K562 (cell line): ENCODE measurements around the gene MTMR3. TPM values are rescaled to one million over a fixed set of nuclear protein-coding genes. Genes with fewer than 3 reads are reported as not detected.

Source experiments
- ATAC-seq: fragments of 200-7000 bp; cut with Tn5 transposase; 3 replicates; pipeline ENCODE4 v1.9.1; 2020; ENCODE audit warnings: moderate library complexity
- BruUV-seq: library from RNA; stranded (reverse); fragments of 400-500 nt; replicated peaks from 2 replicates; lab custom pipeline; 2021; lab: Mats Ljungman, UMichigan
- CTCF ChIA-PET: fragments of 300-600 bp; formaldehyde crosslinking; extraction: SDS; loops from one replicate; lab custom pipeline; 2021; ENCODE audit warnings: low intra/inter-chr PET ratio; lab: Yijun Ruan, JAX
- POLR2A ChIA-PET: fragments of 300-600, 350-650 bp; sonication (Branson Sonifier 250); formaldehyde crosslinking; extraction: SDS; loops from one replicate; lab custom pipeline; 2021; ENCODE audit warnings: antibody characterized with exemption, inconsistent platforms; lab: Yijun Ruan, JAX
- DNase-seq, 4 experiments: peaks; one replicate each; pipeline versions ENCODE4 v3.0.0 to v3.0.0-alpha.2; 2011 to 2018; ENCODE audit warnings: low spot score in 3 of 4, mixed read lengths in 3 of 4; ENCODE audit errors: extremely low read depth in 1 of 4
- FAIRE-seq: peaks from 2 replicates; lab custom pipeline; 2011; peaks lifted over from hg19 to GRCh38; lab: Jason Lieb, UNC
- H2AFZ ChIP-seq: 2 replicates; pipeline ENCODE4 v1.6.0; 2011; ENCODE audit warnings: low read depth, low read length, control low read depth, inconsistent platforms
- H3K27ac ChIP-seq: fragments of 200-600 bp; 3 replicates; pipeline ENCODE4 v1.8.0; 2011; ENCODE audit warnings: low read depth, mild to moderate bottlenecking, control low read depth, inconsistent platforms, low read length, moderate library complexity, mixed read lengths; ENCODE audit errors: extremely low read depth
- H3K27me3 ChIP-seq, 2 experiments: fragments of 300-600 bp in 1 of 2; 2 replicates in 1 of 2; 3 replicates in 1 of 2; pipeline versions ENCODE4 v1.6.0 to v1.8.0; 2011; ENCODE audit warnings: inconsistent platforms in 2 of 2, low read length in 2 of 2, mild to moderate bottlenecking in 1 of 2, mixed read lengths in 1 of 2, moderate library complexity in 1 of 2; ENCODE audit not compliant: control insufficient read depth in 2 of 2, insufficient read depth in 2 of 2
- H3K36me3 ChIP-seq: fragments of 300-600 bp; 3 replicates; pipeline ENCODE4 v1.8.0; 2011; ENCODE audit warnings: mild to moderate bottlenecking, low read length, inconsistent platforms; ENCODE audit not compliant: control insufficient read depth, insufficient read depth
- H3K4me1 ChIP-seq, 2 experiments: fragments of 200-600 bp in 1 of 2; replicated peaks in 1 of 2; 2 replicates in 1 of 2; 3 replicates in 1 of 2; pipeline versions ENCODE4 v1.5.1 to v1.8.0; 2011; ENCODE audit warnings: inconsistent platforms in 2 of 2, low read length in 2 of 2, mild to moderate bottlenecking in 1 of 2, mixed read lengths in 1 of 2, moderate library complexity in 1 of 2; ENCODE audit not compliant: control insufficient read depth in 2 of 2, insufficient read depth in 2 of 2
- H3K4me2 ChIP-seq: 2 replicates; pipeline ENCODE4 v1.6.1; 2011; ENCODE audit warnings: low read length, control low read depth, inconsistent platforms, mixed read lengths; ENCODE audit not compliant: insufficient read depth
- H3K4me3 ChIP-seq: fragments of 200-600 bp; sonication (generic), shearing (Covaris generic); 2 replicates; pipeline ENCODE4 v1.5.1; 2016; ENCODE audit warnings: control low read depth, inconsistent platforms
- H3K79me2 ChIP-seq: fragments of 200-600 bp; 3 replicates; pipeline ENCODE4 v1.8.0; 2011; ENCODE audit warnings: low read length, inconsistent platforms; ENCODE audit not compliant: control insufficient read depth, insufficient read depth
- H3K9ac ChIP-seq, 2 experiments: 2 replicates each; pipeline versions ENCODE4 v1.6.0 to v1.6.1; 2011; ENCODE audit warnings: low read depth in 2 of 2, low read length in 2 of 2, control low read depth in 1 of 2, inconsistent platforms in 1 of 2, mild to moderate bottlenecking in 1 of 2, mixed read lengths in 1 of 2; ENCODE audit not compliant: insufficient read depth in 1 of 2
- H3K9me1 ChIP-seq: one replicate; pipeline ENCODE4 v1.6.0; 2011; ENCODE audit warnings: inconsistent platforms, mild to moderate bottlenecking, low read length, moderate library complexity; ENCODE audit not compliant: control insufficient read depth, insufficient read depth
- H3K9me3 ChIP-seq: replicated peaks from 2 replicates; pipeline ENCODE4 v1.5.1; 2011; ENCODE audit warnings: low read depth, low read length, inconsistent platforms; ENCODE audit not compliant: control insufficient read depth, insufficient read depth
- H4K20me1 ChIP-seq: replicated peaks from 2 replicates; pipeline ENCODE4 v1.6.1; 2011; ENCODE audit warnings: low read length, inconsistent platforms, mixed read lengths; ENCODE audit not compliant: control insufficient read depth, insufficient read depth
- C11orf30 ChIP-seq: fragments of 450-650 bp; IDR thresholded peaks from 2 replicates; pipeline ENCODE4 v1.6.1; 2016; ENCODE audit warnings: low read depth, mild to moderate bottlenecking
- CBX1 ChIP-seq: sonication (generic); IDR thresholded peaks from 2 replicates; pipeline ENCODE4 v1.6.1; 2016; ENCODE audit warnings: antibody characterized with exemption, low read depth, mild to moderate bottlenecking
- CBX2 ChIP-seq: fragments of 200-600 bp; sonication (generic); IDR thresholded peaks from one replicate; pipeline ENCODE4 v1.6.1; 2012; ENCODE audit warnings: mild to moderate bottlenecking, low read length, inconsistent platforms; ENCODE audit not compliant: insufficient read depth, poor library complexity, severe bottlenecking
- CSDE1 ChIP-seq, 2 experiments: fragments of 450-650 bp; IDR thresholded peaks; 2 replicates each; pipeline ENCODE4 v1.6.1; 2016; ENCODE audit warnings: mild to moderate bottlenecking in 1 of 2
- DIDO1 ChIP-seq: fragments of 450-650 bp; IDR thresholded peaks from 2 replicates; pipeline ENCODE4 v1.6.1; 2016; ENCODE audit warnings: low read depth, missing biosample characterization, missing genetic modification characterization
- FOXA1 ChIP-seq: fragments of 450-650 bp; IDR thresholded peaks from 2 replicates; pipeline ENCODE4 v1.6.1; 2016; ENCODE audit warnings: mild to moderate bottlenecking, borderline replicate concordance
- GTF2F1 ChIP-seq: IDR thresholded peaks from 2 replicates; pipeline ENCODE4 v1.6.1; 2011; ENCODE audit warnings: low read depth, low read length, improper control_type of control experiment
- MXI1 ChIP-seq: IDR thresholded peaks from 2 replicates; pipeline ENCODE4 v1.6.1; 2011; ENCODE audit warnings: low read depth, mild to moderate bottlenecking, improper control_type of control experiment, low read length
- PHB2 ChIP-seq: fragments of 450-650 bp; IDR thresholded peaks from 2 replicates; pipeline ENCODE4 v1.6.1; 2017; ENCODE audit warnings: low read depth
- PML ChIP-seq: IDR thresholded peaks from 2 replicates; pipeline ENCODE4 v1.6.1; 2012; ENCODE audit warnings: low read length, inconsistent platforms
- POLR2AphosphoS5 ChIP-seq: IDR thresholded peaks from 2 replicates; pipeline ENCODE4 v1.6.1; 2011; ENCODE audit warnings: mild to moderate bottlenecking, low read depth, low read length, moderate library complexity; ENCODE audit not compliant: control insufficient read depth, insufficient read depth
- PTRF ChIP-seq: fragments of 450-650 bp; IDR thresholded peaks from 2 replicates; pipeline ENCODE4 v1.6.1; 2016; ENCODE audit warnings: mild to moderate bottlenecking, missing genetic modification characterization, missing compliant biosample characterization
- RFX5 ChIP-seq: IDR thresholded peaks from 2 replicates; pipeline ENCODE4 v1.6.1; 2011; ENCODE audit warnings: low read depth, mild to moderate bottlenecking, improper control_type of control experiment, low read length
- TCFL5 ChIP-seq: fragments of 250-450 bp; sonication (Bioruptor Pico); conservative IDR thresholded peaks from 2 replicates; pipeline ENCODE4 v1.6.1; 2021; ENCODE audit warnings: mild to moderate bottlenecking, moderate library complexity, matching md5 sums
- ZNF184 ChIP-seq: sonication (generic); formaldehyde crosslinking; IDR thresholded peaks from 2 replicates; pipeline ENCODE4 v1.5.0; 2020; ENCODE audit warnings: missing genetic modification reagents
- ZNF785 ChIP-seq: fragments of 250-450 bp; sonication (Bioruptor Pico); IDR thresholded peaks from 2 replicates; pipeline ENCODE4 v1.4.0; 2020; ENCODE audit warnings: mild to moderate bottlenecking
- WGBS: fragments of 100-300 bp; shearing (Covaris generic); methylation state at CpG from one replicate; pipeline ENCODE4 v1.1.6; 2016; ENCODE audit warnings: low coverage, mixed read lengths; ENCODE audit not compliant: insufficient coverage; ENCODE audit errors: missing lambda C conversion rate; 5-methylcytosine and 5-hydroxymethylcytosine counted together
- in situ Hi-C: fragments of 300-500 bp; cut with MboI; formaldehyde crosslinking; loops from 4 replicates; pipeline ENCODE4 v1.15.0; 2018; ENCODE audit warnings: inconsistent platforms, mixed read lengths
- intact Hi-C: fragments of 100-400 bp; cut with micrococcal nuclease; formaldehyde crosslinking; loops from 2 replicates; pipeline ENCODE4 v1.14.2; 2022
- polyA plus RNA-seq, 8 experiments: library from polyadenylated mRNA; depleted of rRNA in 4 of 8; stranded (reverse) in 5 of 8; unstranded in 3 of 8; fragments of >200 nt; fragmentation: Nextera tagmentation in 2 of 8; fragmentation: Illumina TruSeq in 1 of 8; extraction: Ambion mirVana in 2 of 8; extraction: Trizol in 1 of 8; gene quantifications; 2 replicates each; pipeline versions ENCODE4 v1.2.1 to v1.2.3, GENCODE V29; 2011 to 2014; ENCODE audit warnings: inconsistent platforms in 1 of 8, missing spikeins in 1 of 8
- total RNA-seq, 7 experiments: library from RNA; depleted of rRNA in 6 of 7; stranded (reverse); fragments of >200 nt in 6 of 7; fragmentation: Illumina TruSeq in 2 of 7; extraction: Trizol in 2 of 7; gene quantifications; 2 replicates each; pipeline versions ENCODE4 v1.2.1 to v1.2.3, GENCODE V29; 2011 to 2021; ENCODE audit warnings: low replicate concordance in 1 of 7
- TF ChIP-seq, protein P1 (sequence below): fragments of 450-650 bp; formaldehyde crosslinking; IDR thresholded peaks from 2 replicates; pipeline ENCODE4 v1.4.0; 2020; ENCODE audit warnings: mild to moderate bottlenecking, moderate library complexity

MTMR3 gene
- total and polyA plus RNA-seq, 9 of the 15 experiments (the other 6 are each of a cell fraction or from before 2014, with no cell fraction given): 1.6 to 13.7 (median 7.9) TPM

DNA sequence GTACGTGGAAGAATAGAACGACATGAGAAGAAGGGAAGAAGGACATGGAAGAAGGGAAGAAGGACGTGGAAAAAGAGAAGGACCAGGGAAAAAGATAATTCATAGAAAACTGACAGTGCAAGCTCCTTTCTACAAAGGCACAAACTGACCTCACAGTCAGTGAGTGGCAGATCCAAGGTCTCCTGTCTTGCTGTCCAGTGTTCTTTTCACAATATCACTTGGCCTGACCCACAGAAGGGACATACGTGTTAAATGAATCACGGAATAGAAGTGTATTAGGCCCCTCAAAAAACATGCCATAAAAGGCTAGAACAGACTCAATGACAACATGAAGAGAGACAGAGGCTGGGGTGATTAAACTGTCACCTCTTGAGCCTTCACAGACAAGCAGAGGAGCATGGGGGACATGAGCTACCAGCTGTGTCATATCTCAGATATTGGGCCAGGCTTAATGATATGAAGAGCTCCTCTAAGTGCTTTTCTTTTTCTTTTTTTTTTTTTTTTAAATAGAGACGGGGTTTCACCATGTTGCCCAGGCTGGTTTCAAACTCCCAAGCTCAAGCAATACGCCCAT is 49.5 kb upstream of the MTMR3 start:
- no peak overlapping the region for H3K9ac ChIP-seq
- no peak overlapping the region for H3K4me2 ChIP-seq
- peaks cover 44% of the 10 kb centered on the region for H3K36me3 ChIP-seq
- peaks cover 10 to 15% of the 10 kb centered on the region in 2 experiments for H3K4me1 ChIP-seq
- in situ Hi-C loops (no loop called here), intact Hi-C loops (no loop called here)
- no peak overlapping the region for H3K4me3 ChIP-seq
- WGBS: 82% methylated on average over 3 of the region's 7 CpGs
- no TSS peak for BruUV-seq
- no peak overlapping the region for H3K27ac ChIP-seq
- ATAC-seq: no peak
- peaks cover 11% of the 10 kb centered on the region; the same call in 1 of the 2 replicates for H4K20me1 ChIP-seq
- H3K79me2 ChIP-seq: peaks cover 17% of the 10 kb centered on the region
- no peaks in the 10 kb centered on the region for H3K9me1 ChIP-seq
- no peaks in the 10 kb centered on the region for H3K9me3 ChIP-seq
- DNase-seq: no peak
- no peak overlapping the region for H2AFZ ChIP-seq
- ChIA-PET POLR2A (no interaction called here), CTCF (no interaction called here)
- FAIRE-seq: no peak
- no peaks in the 10 kb centered on the region for H3K27me3 ChIP-seq
- no peak for TF ChIP-seq C11orf30
- TF ChIP-seq ZNF785 (CRISPR knock-in tag): no peak
- no peak for TF ChIP-seq MXI1
- no peak for TF ChIP-seq PTRF (tag)
- no peak for TF ChIP-seq CBX2
- no peak for TF ChIP-seq DIDO1 (tag)
- no peak for TF ChIP-seq GTF2F1
- TF ChIP-seq ZNF184 (CRISPR knock-in tag): no peak
- TF ChIP-seq, protein P1, sequence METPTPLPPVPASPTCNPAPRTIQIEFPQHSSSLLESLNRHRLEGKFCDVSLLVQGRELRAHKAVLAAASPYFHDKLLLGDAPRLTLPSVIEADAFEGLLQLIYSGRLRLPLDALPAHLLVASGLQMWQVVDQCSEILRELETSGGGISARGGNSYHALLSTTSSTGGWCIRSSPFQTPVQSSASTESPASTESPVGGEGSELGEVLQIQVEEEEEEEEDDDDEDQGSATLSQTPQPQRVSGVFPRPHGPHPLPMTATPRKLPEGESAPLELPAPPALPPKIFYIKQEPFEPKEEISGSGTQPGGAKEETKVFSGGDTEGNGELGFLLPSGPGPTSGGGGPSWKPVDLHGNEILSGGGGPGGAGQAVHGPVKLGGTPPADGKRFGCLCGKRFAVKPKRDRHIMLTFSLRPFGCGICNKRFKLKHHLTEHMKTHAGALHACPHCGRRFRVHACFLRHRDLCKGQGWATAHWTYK (CRISPR knock-in tag): no peak
- TF ChIP-seq TCFL5 (CRISPR knock-in tag): no peak
- no peak for TF ChIP-seq POLR2AphosphoS5
- no peak for TF ChIP-seq FOXA1
- TF ChIP-seq RFX5: no peak
- no peak for TF ChIP-seq CSDE1 (IDR thresholded peaks at IDR 0.05)
- no peak for TF ChIP-seq CBX1
- TF ChIP-seq PHB2: no peak
- no peak for TF ChIP-seq PML
